GM20000 (cell line): ENCODE results near the gene GALNT2.

Experiments
- DNase-seq: peaks from one replicate; pipeline ENCODE4 v3.0.0; 2012; ENCODE audit warnings: low spot score
- TF ChIP-seq, protein P1 (sequence below): IDR thresholded peaks from 2 replicates; pipeline ENCODE4 v1.5.1; 2012; ENCODE audit warnings: mild to moderate bottlenecking, control low read depth; ENCODE audit errors: extremely low read depth, missing control alignments

Gene GALNT2

DNA sequence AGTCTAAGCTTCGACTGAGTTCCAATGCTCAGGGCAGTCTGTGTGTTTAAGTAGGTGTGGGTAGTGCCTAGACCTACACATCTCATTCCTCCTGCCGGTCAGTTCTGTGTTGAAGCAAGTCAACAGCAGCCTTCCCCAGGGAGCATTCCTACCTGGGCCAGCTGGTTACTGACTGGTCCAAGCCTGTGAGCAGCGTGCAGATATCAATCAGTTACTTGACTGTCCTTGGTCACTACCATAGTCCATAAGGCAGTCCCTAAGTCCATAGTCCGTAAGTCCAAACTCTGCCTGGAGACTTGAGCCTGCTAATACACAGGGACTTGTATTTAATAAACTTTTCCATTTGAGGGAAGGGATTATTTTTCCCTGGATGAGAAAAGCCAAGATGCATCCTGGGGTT, 187.2 kb downstream of the GALNT2 start:
- DNase-seq: no peak
- TF ChIP-seq, protein P1, sequence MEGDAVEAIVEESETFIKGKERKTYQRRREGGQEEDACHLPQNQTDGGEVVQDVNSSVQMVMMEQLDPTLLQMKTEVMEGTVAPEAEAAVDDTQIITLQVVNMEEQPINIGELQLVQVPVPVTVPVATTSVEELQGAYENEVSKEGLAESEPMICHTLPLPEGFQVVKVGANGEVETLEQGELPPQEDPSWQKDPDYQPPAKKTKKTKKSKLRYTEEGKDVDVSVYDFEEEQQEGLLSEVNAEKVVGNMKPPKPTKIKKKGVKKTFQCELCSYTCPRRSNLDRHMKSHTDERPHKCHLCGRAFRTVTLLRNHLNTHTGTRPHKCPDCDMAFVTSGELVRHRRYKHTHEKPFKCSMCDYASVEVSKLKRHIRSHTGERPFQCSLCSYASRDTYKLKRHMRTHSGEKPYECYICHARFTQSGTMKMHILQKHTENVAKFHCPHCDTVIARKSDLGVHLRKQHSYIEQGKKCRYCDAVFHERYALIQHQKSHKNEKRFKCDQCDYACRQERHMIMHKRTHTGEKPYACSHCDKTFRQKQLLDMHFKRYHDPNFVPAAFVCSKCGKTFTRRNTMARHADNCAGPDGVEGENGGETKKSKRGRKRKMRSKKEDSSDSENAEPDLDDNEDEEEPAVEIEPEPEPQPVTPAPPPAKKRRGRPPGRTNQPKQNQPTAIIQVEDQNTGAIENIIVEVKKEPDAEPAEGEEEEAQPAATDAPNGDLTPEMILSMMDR: no peak

DNA sequence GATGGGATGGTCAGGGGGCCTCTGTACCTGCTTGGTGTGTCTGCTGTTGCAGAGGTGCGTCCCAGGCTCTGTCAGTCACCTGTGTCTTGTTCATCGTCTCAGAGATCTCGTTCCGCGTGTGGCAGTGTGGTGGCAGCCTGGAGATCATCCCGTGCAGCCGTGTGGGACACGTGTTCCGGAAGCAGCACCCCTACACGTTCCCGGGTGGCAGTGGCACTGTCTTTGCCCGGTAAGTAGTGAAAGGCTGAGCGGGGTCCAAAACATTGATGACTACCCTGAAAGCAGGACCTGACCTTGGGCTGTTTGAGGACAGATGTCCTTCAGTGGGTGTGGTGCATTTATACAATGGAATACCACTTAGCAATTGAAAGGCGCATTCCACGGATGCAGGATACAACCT, 188.1 kb downstream of the GALNT2 start:
- TF ChIP-seq, protein P1: no peak
- DNase-seq: no peak

DNA sequence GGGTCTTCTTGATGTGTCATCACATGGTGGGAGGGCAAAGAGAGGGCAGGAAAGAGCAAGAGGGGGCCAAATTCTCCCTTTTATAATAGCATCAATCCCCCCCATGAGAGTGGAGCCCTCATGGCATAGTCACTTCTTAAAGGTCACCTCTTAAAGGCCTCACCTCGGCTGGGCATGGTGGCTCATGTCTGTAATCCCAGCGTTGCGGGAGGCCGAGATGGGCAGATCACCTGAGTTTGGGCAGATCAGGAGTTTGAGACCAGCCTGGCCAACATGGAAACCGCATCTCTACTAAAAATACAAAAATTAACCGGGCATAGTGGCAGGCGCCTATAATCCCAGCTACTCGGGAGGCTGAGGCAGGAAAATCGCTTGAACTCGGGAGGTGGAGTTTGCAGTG, 189.0 kb downstream of the GALNT2 start:
- DNase-seq: no peak
- TF ChIP-seq, protein P1: no peak

DNA sequence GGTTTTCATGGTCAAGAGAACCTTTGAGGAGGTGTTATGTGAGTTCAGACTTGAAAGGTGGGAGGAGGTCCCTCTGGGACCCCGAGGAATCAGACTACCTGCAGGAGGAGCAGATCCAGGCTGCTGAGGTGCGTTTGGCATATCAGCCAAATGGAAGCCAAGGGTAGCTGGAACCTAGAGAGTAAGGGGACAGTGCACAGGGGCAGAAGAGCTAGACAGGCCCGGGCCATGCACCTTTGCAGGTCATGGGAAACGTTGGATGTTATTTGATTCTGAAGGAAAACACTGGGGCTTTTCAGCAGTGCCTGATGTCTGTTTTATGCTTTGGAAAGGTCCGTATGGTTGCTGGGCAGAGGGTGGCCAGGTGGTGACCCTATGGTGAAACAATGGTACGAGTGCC, 189.9 kb downstream of the GALNT2 start:
- no peak for DNase-seq
- TF ChIP-seq, protein P1: no peak

DNA sequence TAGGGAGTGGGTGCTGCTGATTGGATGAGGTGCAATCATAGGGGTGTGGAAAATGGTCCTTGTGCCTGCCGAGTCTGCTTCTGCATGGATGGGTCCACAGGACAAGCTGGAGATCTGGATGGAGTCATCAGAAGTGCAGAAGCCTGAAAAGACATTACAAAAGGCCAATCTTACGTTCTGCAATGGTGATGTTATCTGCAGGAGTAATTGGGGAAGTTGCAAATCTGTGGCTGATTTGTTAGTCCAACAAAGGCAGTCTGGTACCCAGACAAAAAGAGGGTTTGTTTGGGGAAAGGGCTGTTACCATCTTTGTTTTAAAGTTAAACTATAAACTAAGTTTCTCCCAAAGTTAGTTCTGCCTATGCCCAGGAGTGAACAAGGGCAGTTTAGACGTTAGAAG, 192.6 kb downstream of the GALNT2 start:
- TF ChIP-seq, protein P1: no peak
- DNase-seq: no peak

DNA sequence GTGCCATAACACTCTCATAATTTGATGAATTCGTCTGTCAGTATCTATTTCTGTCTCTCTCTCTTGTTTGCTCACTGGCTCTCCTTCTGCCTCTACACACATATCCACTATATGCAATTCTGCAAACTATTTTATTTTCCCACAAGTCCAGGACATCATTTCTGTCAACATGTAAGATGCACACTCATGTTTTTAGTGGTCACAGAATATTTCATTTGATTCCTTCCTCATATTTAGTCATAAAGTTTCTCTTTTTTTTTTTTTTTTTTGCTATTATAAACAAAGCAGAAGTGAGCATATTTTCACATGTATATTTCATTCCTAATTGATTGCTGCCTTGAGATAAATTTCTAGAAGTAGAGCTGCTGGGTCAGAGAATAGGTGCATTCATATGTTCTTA, 193.8 kb downstream of the GALNT2 start:
- TF ChIP-seq, protein P1: no peak
- no peak for DNase-seq

DNA sequence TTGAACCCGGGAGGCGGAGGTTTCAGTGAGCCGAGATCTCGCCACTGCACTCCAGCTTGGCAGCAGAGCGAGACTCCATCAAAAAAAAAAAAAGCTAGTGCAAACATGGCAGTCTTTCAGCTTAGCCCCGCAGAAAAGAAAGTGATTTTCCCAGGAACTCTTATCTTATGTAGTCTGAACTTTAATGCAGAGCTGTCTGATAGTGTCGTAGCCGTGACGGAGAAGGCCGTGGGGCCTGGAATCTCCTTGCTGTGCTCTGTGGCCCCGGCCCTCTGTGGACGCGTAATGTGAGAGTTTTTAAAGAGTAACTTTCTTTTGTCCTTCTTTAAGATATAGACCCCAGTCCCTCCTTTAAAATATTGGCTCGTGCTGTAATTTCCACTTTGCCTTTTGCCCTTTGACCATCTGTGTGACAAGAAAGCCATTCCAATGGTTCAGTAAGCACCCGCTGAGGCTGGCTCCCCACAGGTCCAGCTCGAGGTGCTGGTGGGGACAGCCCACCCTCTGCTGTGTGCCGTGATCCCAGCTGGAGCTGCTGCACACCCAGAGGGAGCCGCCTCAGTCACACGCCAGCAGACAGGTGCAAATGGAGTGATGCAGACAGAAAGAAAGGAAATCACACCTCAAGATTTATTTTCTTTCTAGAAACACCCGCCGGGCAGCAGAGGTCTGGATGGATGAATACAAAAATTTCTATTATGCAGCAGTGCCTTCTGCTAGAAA, 195.1 kb downstream of the GALNT2 start:
- DNase-seq: no peak
- TF ChIP-seq, protein P1: no peak
